ENCODE data around the gene TMEM121B.
A peak's percentile ranks its signal among the peaks of the same experiment; 100 is the strongest.
"Not testable (repeated sequence)": the region's sequence is repeated elsewhere in the genome, so short reads cannot be mapped to it uniquely, and the experiment has no call there.

Gene TMEM121B

DNA sequence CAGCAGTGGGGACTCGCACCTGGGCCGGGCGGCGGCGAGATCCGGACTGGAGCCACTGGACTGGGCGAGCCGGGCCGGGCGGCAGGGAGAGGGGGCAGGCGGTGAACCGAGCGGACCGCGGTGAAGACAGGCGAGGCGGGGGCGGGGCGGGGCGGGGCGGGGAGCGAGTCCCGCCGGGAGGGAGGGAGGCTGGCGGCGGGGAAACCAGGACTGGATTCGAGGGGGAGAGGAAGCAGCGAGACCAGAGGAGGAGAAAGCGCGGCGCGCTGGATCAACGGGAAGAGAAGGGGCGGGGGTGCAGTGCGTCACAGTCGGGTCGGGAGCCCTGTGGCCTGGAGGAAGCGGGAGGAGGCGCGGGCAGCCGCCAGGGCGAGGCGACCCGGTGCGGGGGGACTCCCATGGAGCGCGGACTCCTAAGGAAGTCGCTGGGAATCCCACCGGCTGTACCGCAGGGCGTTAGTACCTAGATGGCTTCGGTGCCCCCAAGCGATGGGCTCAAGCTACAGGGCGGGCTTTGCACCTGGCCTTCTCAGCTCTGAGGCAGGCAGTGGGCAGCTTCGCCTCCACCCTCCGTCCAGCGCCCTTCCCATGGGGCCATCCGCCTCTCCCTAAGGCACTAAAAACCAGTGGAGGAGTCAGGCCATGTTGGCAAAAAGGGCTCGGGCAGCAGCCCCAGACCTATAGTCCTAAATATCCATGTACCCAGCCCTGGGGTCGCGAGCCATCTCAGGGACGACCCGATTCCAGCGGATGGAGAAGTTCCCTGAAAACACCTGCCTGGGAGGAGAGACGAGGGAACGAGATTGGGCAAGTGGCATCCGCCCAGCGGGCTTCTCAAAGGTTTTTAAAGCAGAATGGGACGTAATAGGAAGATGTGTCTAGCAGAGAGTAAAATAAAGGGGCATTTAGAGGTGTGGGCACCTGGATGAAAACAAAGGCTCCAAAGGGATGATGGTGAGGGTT lies at the start of gene TMEM121B:
Gene TMEM121B, minus strand, starts transcription at position 128 of the 963 bp plus-strand sequence. CDS start 233 bp downstream, outside the sequence.
- DNase-seq, result peak; percentile 73

DNA sequence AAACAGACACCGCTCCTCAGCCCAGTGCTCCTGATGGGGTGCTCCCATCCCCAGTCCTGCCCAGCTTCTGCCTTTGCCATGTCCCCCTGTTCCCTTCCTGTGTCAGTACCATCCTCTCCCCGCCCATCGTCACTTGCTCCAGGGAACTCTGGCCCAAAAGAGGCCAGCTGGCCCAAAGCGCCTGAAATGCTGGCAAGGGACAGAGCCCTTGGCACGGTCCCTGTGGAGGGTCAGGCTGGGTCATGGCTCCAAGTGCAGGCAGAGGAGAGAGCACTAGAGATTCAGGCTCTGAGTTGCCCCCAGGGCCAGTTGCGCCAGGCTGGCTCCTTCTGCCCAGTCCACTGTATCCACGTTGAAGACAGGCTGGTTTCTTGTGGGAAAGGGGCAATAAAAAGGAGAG lies 46.3 kb upstream of the TMEM121B start:
- DNase-seq, result no peak

- no peak for DNase-seq
Measured at GRCh38 chr22:17164392-17165024, 43.3 kb upstream of the TMEM121B start.

DNA sequence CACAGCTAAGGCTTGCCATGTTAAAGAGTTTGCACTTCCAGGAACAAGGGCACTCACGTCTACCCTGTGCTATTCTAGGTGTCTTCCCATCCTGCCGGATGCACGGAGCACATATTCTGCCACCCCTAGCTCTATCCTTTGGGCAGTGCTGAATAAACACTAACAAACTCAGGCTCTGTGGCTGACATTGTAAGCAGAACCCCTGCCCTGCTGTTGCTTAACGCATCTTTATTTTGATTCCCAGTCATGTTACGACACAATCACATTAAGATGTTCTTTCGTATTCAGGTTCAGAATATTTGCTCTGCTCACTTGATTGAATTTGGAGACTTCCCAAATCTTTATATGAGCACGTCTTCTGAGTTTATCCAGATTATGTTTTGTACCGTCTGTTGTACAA lies 41.6 kb upstream of the TMEM121B start:
- DNase-seq, result no peak

GRCh38 chr22:17161991-17162390 lies 40.8 kb upstream of the TMEM121B start:
- no peak for DNase-seq

- DNase-seq, result peak; percentile 52
Measured at GRCh38 chr22:17159504-17159951, 38.4 kb upstream of the TMEM121B start.

GRCh38 chr22:17158568-17159503 lies 37.7 kb upstream of the TMEM121B start, which contains the start of gene HDHD5:
HDHD5 (minus strand) TSS chr22:17159277; CDS start chr22:17159251, 26 bp downstream.
- DNase-seq, result peak; percentile 45

DNA sequence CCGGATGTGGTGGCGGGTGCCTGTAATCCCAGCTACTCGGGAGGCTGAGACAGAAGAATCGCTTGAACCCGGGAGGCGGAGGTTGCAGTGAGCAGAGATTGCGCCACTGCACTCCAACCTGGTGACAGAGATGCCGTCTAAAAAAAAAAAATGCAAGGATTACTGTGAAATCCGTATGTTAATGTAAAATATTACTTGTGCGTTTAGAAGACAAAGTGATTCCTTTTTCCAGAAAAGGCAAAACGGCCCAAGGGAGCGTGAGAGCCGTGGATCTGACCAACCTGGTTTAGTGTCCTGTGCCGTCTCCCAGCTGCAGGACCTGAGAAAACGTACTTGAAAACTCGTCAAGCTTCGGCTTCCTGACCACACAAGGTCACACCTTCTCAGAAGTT lies 37.0 kb upstream of the TMEM121B start:
- no peak for DNase-seq

DNA sequence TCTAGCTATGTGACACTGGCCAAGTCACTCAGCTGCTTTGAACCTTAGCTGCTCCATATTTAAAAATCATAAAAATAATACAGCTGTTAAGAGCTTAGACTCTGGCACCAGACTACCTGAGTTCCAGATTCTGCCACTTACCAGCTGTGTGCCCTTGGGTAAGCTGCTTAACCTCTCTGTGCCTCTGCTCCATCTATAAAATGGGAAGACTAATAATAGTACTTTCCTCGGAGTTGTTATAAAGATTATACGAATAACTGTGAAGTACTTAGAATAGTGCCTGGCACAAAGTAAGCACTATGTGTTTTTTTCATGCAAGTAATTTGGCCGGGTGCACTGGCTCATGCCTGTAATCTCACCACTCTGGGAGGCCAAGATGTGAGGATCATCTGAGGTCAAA lies 36.6 kb upstream of the TMEM121B start:
- DNase-seq, result no peak

GRCh38 chr22:17155941-17156340 lies 34.8 kb upstream of the TMEM121B start:
- no peak for DNase-seq

- DNase-seq, result no peak
Measured at GRCh38 chr22:17152971-17153370, 31.8 kb upstream of the TMEM121B start.

DNA sequence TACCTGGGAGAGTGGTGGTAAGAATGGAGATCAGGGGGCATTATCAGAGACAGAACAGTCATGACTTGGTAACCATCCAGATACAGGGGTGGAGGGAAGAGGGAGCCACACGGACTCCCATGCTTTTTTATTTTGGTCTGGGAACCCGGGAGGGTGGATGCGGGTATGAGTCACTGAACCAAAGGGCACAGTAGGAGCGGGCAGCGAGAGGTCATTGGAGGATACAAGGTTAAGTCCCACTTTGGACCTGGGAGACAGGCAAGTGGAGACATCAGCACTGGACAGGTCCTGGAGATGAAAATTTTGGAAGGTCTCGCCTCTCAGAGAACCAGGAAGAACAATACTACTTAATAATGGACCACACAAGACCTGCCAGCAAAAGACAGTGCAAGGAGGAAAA lies 31.2 kb upstream of the TMEM121B start:
- DNase-seq, result no peak

GRCh38 chr22:17149076-17149815 lies 28.1 kb upstream of the TMEM121B start:
- DNase-seq, result no peak

DNA sequence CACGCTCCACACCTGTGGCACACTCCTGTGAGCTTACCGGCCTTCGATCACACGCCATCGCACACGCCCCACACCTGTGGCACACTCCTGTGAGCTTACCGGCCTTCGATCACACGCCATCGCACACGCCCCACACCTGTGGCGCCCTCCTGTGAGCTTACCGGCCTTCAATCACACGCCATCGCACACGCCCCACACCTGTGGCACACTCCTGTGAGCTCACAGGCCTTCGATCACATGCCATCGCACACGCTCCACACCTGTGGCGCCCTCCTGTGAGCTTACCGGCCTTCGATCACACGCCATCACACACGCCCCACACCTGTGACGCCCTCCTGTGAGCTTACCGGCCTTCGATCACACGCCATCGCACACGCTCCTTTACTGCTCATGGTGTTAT lies 26.3 kb upstream of the TMEM121B start:
- DNase-seq, result not testable (repeated sequence)

DNA sequence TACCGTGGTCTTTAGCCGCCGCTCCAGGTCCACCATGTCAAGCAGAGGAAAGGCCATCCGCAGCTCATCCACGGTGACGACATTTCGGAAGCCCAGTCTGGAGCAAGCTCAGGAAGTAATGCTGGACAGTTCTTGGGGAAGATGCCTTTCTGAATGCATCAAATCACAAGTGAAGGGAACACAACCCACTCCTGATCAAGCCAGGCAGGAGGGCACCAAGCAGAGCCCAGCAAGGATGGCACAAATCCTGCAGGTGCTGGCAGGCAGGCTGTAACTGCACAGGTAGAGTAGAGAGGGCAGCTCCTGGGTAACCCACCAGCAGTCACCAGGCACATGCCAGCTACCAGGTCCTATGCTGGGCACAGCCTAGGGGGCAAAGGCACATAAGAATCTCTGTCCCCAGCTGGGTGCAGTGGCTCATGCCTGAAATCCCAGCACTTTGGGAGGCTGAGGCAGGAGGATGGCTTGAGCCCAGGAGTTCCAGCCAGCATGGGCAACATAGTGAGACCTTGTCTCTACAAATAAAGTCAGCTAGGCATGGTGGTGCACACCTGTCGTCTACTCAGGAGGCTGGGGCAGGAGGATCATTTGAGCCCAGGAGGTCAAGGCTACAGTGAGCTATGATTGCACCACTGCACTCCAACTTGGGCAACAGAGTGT lies 24.0 kb upstream of the TMEM121B start:
- DNase-seq, result no peak

DNA sequence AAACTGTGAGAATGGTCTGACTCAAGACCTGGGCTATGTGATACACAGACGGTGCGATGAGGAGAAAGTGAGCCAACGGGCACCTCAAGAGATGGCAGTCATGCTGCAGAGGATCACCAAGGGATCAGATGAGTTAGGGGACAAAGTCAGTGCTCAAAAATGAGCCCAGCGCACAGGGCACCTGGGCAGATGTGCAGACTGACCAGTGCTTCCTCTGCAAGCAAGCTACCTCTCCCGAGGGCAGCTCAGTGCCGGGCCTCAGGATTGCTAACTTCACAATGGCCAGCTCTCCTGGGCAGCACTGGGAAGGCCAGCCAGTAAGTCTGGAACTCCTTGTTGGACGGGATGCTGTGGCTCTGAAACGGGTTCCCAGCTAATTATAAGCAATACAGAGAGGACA lies 22.7 kb upstream of the TMEM121B start:
- no peak for DNase-seq

- no peak for DNase-seq
Measured at GRCh38 chr22:17143101-17143500, 21.9 kb upstream of the TMEM121B start.

DNA sequence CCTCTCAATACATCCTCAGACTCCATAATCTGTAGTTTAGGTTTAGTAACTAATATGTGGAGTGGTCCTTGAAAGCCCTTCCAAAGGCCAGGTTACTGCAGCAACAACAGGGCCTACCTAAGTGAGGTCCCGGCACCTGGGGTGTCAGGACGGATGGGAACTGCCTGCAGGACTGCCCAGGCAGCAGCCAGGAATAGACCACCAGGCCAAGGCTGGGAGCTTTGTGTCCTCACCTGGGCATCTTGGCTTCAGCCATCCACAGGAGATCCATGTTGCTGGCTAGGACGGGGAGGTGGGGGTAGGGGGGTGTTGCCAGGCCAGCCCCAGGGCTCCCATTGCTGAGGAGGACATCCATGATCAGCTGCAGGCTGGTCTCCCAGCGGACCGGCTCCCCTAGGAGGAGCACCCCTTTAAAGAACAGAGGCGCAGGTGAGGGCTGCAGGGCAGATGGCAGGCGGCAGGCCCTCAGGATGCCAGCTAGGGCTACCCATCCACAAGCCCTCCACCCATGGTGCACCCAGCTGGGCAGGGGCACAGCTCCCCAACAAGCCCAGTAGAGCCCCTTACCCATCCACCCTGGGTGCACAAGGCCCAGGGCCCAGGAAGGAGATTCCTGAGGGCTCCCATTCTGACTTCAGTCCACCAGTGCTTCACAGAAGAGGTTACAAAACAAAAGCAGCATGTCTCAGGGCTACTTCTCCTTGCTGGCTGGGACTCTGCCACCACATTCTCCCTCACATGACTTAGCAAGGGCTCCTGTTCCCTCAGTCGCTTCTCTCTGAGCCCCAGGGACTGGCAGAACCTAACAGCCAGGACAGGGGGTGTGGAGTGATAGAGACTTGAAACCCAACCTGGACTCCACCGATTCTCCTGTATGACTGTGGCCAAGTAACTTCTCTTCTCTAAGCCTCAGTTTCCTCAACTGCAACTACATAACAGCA lies 19.9 kb upstream of the TMEM121B start:
- no peak for DNase-seq

DNA sequence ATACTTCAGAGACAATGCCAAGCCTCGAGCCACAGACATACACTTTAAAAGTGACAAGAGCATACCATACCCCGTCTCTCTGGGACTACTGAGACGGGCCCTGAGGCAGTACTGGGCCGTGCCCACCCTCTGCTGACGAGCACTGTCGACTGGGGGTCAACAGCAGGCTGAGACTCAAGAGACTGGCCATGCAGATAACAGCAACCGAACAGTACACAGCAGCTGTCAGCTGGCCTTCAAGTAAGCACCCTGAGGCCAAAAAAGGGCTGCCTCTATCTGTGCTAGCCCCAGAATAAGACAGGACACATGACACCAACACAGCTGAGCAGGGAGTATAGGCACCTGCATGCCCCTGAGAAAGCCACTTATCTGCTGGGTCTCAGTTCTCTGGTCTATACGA lies 18.9 kb upstream of the TMEM121B start:
- DNase-seq, result no peak

GRCh38 chr22:17138513-17138912 lies 17.4 kb upstream of the TMEM121B start:
- no peak for DNase-seq
